Loucy (cell line): ENCODE results near the gene FASTKD3.

Experiments
- H2AFZ ChIP-seq: fragments of 200-600 bp; sonication (generic); 2 replicates; pipeline ENCODE4 v1.6.0; 2016; ENCODE audit warnings: antibody characterized with exemption, mild to moderate bottlenecking, low read length, moderate library complexity
- H3F3A ChIP-seq: fragments of 200-600 bp; 2 replicates; pipeline ENCODE4 v1.6.0; 2016; ENCODE audit warnings: antibody characterized with exemption, low read depth, mild to moderate bottlenecking
- H3K27me3 ChIP-seq: fragments of 200-600 bp; sonication (generic); 2 replicates; pipeline ENCODE4 v1.6.1; 2014; ENCODE audit warnings: low read length, mild to moderate bottlenecking; ENCODE audit not compliant: insufficient read depth, poor library complexity, severe bottlenecking
- H3K36me3 ChIP-seq: fragments of 200-600 bp; sonication (generic); 2 replicates; pipeline ENCODE4 v1.6.1; 2016; ENCODE audit warnings: low read length; ENCODE audit not compliant: insufficient read depth
- H3K4me1 ChIP-seq: fragments of 200-600 bp; sonication (generic); 2 replicates; pipeline ENCODE4 v1.5.1; 2014; ENCODE audit warnings: low read length, mild to moderate bottlenecking; ENCODE audit not compliant: insufficient read depth, poor library complexity, severe bottlenecking
- H3K4me2 ChIP-seq: fragments of 200-600 bp; sonication (generic); 2 replicates; pipeline ENCODE4 v1.6.0; 2014; ENCODE audit warnings: antibody characterized with exemption, low read length, low read depth, mild to moderate bottlenecking; ENCODE audit not compliant: poor library complexity, severe bottlenecking
- H3K4me3 ChIP-seq: fragments of 200-600 bp; sonication (generic); 2 replicates; pipeline ENCODE4 v1.5.1; 2014; ENCODE audit warnings: low read length, mild to moderate bottlenecking, mixed read lengths; ENCODE audit not compliant: poor library complexity, severe bottlenecking
- H3K79me2 ChIP-seq: fragments of 200-600 bp; sonication (generic); 2 replicates; pipeline ENCODE4 v1.6.1; 2014; ENCODE audit warnings: low read length; ENCODE audit not compliant: insufficient read depth
- H3K9ac ChIP-seq: fragments of 200-600 bp; sonication (generic); 2 replicates; pipeline ENCODE4 v1.6.0; 2014; ENCODE audit warnings: mild to moderate bottlenecking, low read depth, low read length, moderate library complexity; ENCODE audit not compliant: poor library complexity, severe bottlenecking
- H3K9me2 ChIP-seq: fragments of 200-600 bp; sonication (generic); replicated peaks from 2 replicates; pipeline ENCODE4 v1.6.1; 2016; ENCODE audit warnings: low read depth, low read length, mixed read lengths
- H3K9me3 ChIP-seq: fragments of 200-600 bp; sonication (generic); 2 replicates; pipeline ENCODE4 v1.6.1; 2014; ENCODE audit warnings: mild to moderate bottlenecking, antibody characterized with exemption, low read length, low read depth; ENCODE audit not compliant: insufficient read depth
- H4K20me1 ChIP-seq: fragments of 200-600 bp; sonication (generic); 2 replicates; pipeline ENCODE4 v1.6.0; 2014; ENCODE audit warnings: antibody characterized with exemption, low read length, mild to moderate bottlenecking; ENCODE audit not compliant: insufficient read depth, poor library complexity, severe bottlenecking
- CTCF ChIP-seq: fragments of 200-600 bp; sonication (generic); conservative IDR thresholded peaks from 2 replicates; pipeline ENCODE4 v1.5.1; 2014; ENCODE audit warnings: mild to moderate bottlenecking, antibody characterized with exemption, low read length
- EZH2phosphoT487 ChIP-seq: fragments of 200-600 bp; IDR thresholded peaks from 2 replicates; pipeline ENCODE4 v1.6.1; 2018; ENCODE audit warnings: antibody characterized with exemption, mild to moderate bottlenecking, moderate library complexity, borderline replicate concordance

FASTKD3 gene

GRCh38 chr5:7844901-7845300 lies 23.9 kb downstream of the FASTKD3 start:
- H3F3A ChIP-seq = no peaks in the 10 kb centered on the region
- no peaks in the 10 kb centered on the region for H4K20me1 ChIP-seq
- no peak for TF ChIP-seq CTCF
- no peak for TF ChIP-seq EZH2phosphoT487

GRCh38 chr5:7842531-7842930 lies 26.3 kb downstream of the FASTKD3 start:
- Histone ChIP-seq H3K79me2 (no peaks in the 10 kb centered on the region), H3K4me1 (no peaks in the 10 kb centered on the region), H3K4me3 (no peak overlapping the region), H3K27me3 (no peaks in the 10 kb centered on the region), H2AFZ (no peak overlapping the region), H3K36me3 (no peaks in the 10 kb centered on the region), H3K4me2 (no peak overlapping the region), H3F3A (no peaks in the 10 kb centered on the region), H4K20me1 (no peaks in the 10 kb centered on the region), H3K9me3 (no peaks in the 10 kb centered on the region), H3K9ac (no peak overlapping the region), H3K9me2 (no peaks in the 10 kb centered on the region)
- TF ChIP-seq CTCF (no peak), EZH2phosphoT487 (no peak)

More at GRCh38 chr5:7844901-7845300, 23.9 kb downstream of the FASTKD3 start:
- H2AFZ ChIP-seq = peak overlapping the region; percentile 38; the same call in 1 of the 2 replicates
- no peak overlapping the region for H3K4me2 ChIP-seq
- no peaks in the 10 kb centered on the region for H3K79me2 ChIP-seq
- no peaks in the 10 kb centered on the region for H3K9me2 ChIP-seq
- no peaks in the 10 kb centered on the region for H3K27me3 ChIP-seq
- no peaks in the 10 kb centered on the region for H3K9me3 ChIP-seq
- no peaks in the 10 kb centered on the region for H3K4me1 ChIP-seq
- H3K9ac ChIP-seq = no peak overlapping the region
- H3K36me3 ChIP-seq = no peaks in the 10 kb centered on the region
- H3K4me3 ChIP-seq = no peak overlapping the region

GRCh38 chr5:7837403-7837802 lies 31.4 kb downstream of the FASTKD3 start:
- no peaks in the 10 kb centered on the region for H3F3A ChIP-seq
- no peaks in the 10 kb centered on the region for H3K27me3 ChIP-seq
- no peak overlapping the region for H3K4me2 ChIP-seq
- no peak overlapping the region for H3K4me3 ChIP-seq
- no peak overlapping the region for H3K9ac ChIP-seq
- no peaks in the 10 kb centered on the region for H3K9me3 ChIP-seq
- H3K79me2 ChIP-seq = no peaks in the 10 kb centered on the region
- H3K36me3 ChIP-seq = no peaks in the 10 kb centered on the region
- no peaks in the 10 kb centered on the region for H4K20me1 ChIP-seq
- no peak overlapping the region for H2AFZ ChIP-seq
- H3K9me2 ChIP-seq = no peaks in the 10 kb centered on the region
- H3K4me1 ChIP-seq = no peaks in the 10 kb centered on the region
- TF ChIP-seq CTCF (no peak), EZH2phosphoT487 (no peak)
